Parathyroid adenoma (tissue), 2 donors: ENCODE data around the gene PF4V1.
"Not testable (repeated sequence)": the region's sequence is repeated elsewhere in the genome, so short reads cannot be mapped to it uniquely, and the experiment has no call there.

Experiments used
- H2AFZ ChIP-seq: fragments of 300-600 bp; sonication (generic); one replicate; pipeline ENCODE4 v1.7.0; 2017; ENCODE audit warnings: antibody characterized with exemption, mild to moderate bottlenecking
- H3K27ac ChIP-seq: fragments of 300-600 bp; sonication (generic); one replicate; pipeline ENCODE4 v1.7.0; 2017
- H3K27me3 ChIP-seq: fragments of 300-600 bp; sonication (generic); one replicate; pipeline ENCODE4 v1.7.0; 2017; ENCODE audit warnings: low read length; ENCODE audit not compliant: control insufficient read depth, insufficient read depth
- H3K36me3 ChIP-seq: fragments of 300-600 bp; sonication (generic); one replicate; pipeline ENCODE4 v1.7.0; 2017; ENCODE audit warnings: low read length; ENCODE audit not compliant: control insufficient read depth, insufficient read depth
- H3K4me1 ChIP-seq: fragments of 300-600 bp; sonication (generic); one replicate; pipeline ENCODE4 v1.7.0; 2017; ENCODE audit warnings: control low read depth
- H3K4me2 ChIP-seq: fragments of 300-600 bp; sonication (generic); one replicate; pipeline ENCODE4 v1.7.0; 2017; ENCODE audit warnings: low read length
- H3K4me3 ChIP-seq: fragments of 300-600 bp; sonication (generic); one replicate; pipeline ENCODE4 v1.7.0; 2017; ENCODE audit warnings: low read depth, low read length
- H3K79me2 ChIP-seq: fragments of 300-600 bp; sonication (generic); one replicate; pipeline ENCODE4 v1.7.0; 2017; ENCODE audit warnings: control low read depth
- H3K9ac ChIP-seq: fragments of 300-600 bp; sonication (generic); one replicate; pipeline ENCODE4 v1.7.0; 2017; ENCODE audit warnings: mild to moderate bottlenecking
- H3K9me3 ChIP-seq: fragments of 300-600 bp; sonication (generic); one replicate; pipeline ENCODE4 v1.7.0; 2017; ENCODE audit warnings: low read length; ENCODE audit not compliant: control insufficient read depth
- TF ChIP-seq, protein P1 (sequence below): fragments of 300-600 bp; sonication (generic); IDR thresholded peaks from one replicate; pipeline ENCODE4 v1.7.0; 2017; ENCODE audit warnings: antibody characterized with exemption, mild to moderate bottlenecking
- donor health status: primary hyperparathyroidism.

Gene PF4V1

DNA sequence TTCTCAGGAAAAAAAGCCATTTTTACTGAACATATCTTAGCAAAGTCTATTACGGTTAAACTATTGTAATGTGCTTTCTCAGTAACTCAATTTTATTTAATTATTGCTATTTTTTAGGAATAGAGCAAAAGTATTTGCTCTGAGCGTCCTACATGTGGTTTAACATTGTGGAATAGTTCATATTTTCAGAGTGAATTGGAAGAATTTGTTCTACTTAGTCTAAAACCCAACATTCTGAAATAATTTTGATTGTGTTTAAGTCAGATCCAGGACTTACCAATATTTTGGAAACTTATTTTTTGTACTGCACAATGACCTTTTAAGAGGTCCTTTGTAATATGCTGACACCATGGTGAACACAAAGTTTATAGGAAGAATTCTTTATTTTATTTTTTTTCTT, 43.3 kb downstream of the PF4V1 start:
- TF ChIP-seq, protein P1, sequence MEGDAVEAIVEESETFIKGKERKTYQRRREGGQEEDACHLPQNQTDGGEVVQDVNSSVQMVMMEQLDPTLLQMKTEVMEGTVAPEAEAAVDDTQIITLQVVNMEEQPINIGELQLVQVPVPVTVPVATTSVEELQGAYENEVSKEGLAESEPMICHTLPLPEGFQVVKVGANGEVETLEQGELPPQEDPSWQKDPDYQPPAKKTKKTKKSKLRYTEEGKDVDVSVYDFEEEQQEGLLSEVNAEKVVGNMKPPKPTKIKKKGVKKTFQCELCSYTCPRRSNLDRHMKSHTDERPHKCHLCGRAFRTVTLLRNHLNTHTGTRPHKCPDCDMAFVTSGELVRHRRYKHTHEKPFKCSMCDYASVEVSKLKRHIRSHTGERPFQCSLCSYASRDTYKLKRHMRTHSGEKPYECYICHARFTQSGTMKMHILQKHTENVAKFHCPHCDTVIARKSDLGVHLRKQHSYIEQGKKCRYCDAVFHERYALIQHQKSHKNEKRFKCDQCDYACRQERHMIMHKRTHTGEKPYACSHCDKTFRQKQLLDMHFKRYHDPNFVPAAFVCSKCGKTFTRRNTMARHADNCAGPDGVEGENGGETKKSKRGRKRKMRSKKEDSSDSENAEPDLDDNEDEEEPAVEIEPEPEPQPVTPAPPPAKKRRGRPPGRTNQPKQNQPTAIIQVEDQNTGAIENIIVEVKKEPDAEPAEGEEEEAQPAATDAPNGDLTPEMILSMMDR, result no peak
- no peaks in the 10 kb centered on the region for H3K27me3 ChIP-seq
- no peaks in the 10 kb centered on the region for H3K36me3 ChIP-seq
- no peak overlapping the region for H2AFZ ChIP-seq
- no peak overlapping the region for H3K27ac ChIP-seq
- no peaks in the 10 kb centered on the region for H3K4me1 ChIP-seq
- no peak overlapping the region for H3K4me3 ChIP-seq
- no peak overlapping the region for H3K4me2 ChIP-seq
- H3K9me3 ChIP-seq, result no peaks in the 10 kb centered on the region
- no peak overlapping the region for H3K9ac ChIP-seq
- no peaks in the 10 kb centered on the region for H3K79me2 ChIP-seq

DNA sequence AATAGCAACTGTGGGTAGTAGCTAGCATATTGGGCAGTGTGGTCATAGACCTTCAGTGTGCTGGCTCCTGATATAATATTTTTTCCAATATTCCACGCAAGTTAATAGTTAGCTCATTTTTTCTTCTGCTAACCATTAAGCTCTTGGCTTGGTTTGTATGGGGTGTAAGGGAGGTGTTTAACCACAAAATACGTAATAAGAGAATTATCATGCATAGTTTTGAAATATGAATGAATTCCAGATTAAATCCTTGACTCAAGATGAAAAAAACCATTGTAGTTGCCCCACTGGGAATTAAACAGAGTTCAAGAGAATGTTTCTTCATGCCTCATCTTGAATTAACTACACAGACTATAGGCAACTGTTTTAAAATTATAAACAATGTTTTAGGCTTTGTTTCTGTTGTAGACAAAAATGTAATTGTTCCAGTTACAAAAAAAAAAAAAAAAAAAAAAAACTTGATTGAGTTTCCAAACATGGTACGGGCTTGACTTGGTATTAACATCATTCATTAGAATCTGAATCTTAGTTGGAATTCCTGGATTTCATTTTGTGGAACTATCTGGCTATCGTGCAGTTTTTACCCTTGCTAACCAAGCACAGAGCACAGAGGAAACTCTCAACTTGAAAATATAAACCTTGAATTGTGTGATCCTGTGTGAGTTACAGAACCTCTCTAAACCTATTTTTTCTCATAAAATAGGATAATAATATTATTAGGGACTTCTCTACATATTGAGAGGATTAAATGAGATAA, 44.5 kb downstream of the PF4V1 start:
- Histone ChIP-seq H3K27me3 (no peaks in the 10 kb centered on the region), H3K4me1 (no peaks in the 10 kb centered on the region), H3K9me3 (no peaks in the 10 kb centered on the region), H3K4me2 (no peak overlapping the region), H3K27ac (no peak overlapping the region), H3K36me3 (no peaks in the 10 kb centered on the region), H2AFZ (no peak overlapping the region), H3K79me2 (no peaks in the 10 kb centered on the region), H3K4me3 (no peak overlapping the region), H3K9ac (no peak overlapping the region)
- TF ChIP-seq, protein P1, result no peak

DNA sequence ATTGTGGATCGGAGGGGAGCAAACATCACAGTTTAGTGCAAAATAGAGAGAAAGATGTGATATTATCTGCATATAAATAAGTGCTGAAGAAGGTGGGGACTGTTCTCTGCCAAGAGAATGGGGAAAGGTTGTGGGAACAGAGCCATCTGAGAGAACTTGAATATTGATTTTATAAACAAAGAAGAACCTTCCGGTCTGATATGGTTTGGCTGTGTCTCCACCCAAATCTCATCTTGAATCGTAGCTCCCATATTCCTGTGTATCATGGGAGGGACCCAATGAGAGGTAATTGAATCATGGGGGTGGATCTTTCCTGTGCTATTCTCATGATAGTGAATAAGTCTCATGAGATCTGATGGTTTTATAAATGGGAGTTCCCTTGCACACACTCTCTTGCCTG, 46.2 kb downstream of the PF4V1 start:
- not testable (repeated sequence) for H3K4me1 ChIP-seq, H3K9ac ChIP-seq, H2AFZ ChIP-seq, H3K4me3 ChIP-seq, H3K79me2 ChIP-seq, H3K4me2 ChIP-seq, H3K27me3 ChIP-seq, H3K36me3 ChIP-seq, H3K27ac ChIP-seq, H3K9me3 ChIP-seq

DNA sequence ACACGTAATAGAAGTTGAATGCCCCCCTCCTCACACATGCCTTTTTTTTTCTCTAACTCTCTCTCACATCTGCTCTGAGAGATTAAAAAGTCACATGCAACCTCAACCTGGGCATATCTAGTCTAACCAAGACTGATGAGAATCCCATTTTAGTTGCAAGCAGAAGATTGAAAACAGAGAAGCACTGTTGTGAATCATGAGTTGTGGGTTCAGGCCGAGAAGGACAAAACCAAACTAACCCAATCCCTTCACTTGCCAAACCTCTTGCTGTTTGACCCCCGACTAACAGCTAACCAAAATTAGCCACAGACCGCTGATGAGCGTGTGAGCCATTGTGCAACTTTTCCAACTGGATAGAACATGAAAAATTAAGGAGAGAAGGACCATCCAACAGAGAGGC, 47.9 kb downstream of the PF4V1 start:
- Histone ChIP-seq H3K9ac (no peak overlapping the region), H3K4me1 (no peaks in the 10 kb centered on the region), H3K9me3 (no peaks in the 10 kb centered on the region), H3K27me3 (no peaks in the 10 kb centered on the region), H3K36me3 (no peaks in the 10 kb centered on the region), H3K4me2 (no peak overlapping the region), H3K27ac (no peak overlapping the region), H3K4me3 (no peak overlapping the region), H3K79me2 (no peaks in the 10 kb centered on the region), H2AFZ (no peak overlapping the region)
- TF ChIP-seq, protein P1, result no peak

DNA sequence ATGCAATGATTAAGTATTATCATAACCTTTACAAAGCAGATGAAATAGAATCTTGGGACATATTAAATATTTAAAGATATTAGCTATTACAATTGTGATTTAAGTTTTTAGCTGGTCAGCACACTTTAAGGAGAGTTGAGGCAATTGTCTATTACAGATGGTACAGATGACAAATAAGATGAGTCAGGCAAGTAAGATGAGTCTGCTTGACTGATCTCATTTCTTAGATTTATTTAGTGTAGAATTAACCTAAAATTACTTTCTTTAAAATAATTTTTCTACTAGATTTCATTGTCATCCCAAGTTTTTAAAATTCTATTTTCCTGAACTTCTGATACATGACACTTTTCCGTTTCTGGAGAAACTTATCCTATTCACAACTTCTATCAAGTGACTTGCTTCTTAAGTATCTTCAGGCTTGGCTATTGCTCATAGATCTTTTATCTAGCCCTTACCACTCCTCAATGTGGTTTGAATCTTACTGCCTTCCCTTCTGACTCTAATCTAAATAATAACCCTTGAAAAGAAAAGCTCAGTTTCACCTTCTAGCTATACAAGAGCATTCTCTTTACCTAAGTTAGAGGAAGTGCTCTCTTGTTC, 49.0 kb downstream of the PF4V1 start:
- Histone ChIP-seq H3K36me3 (no peaks in the 10 kb centered on the region), H3K27ac (no peak overlapping the region), H3K4me1 (no peaks in the 10 kb centered on the region), H3K4me3 (no peak overlapping the region), H3K27me3 (no peaks in the 10 kb centered on the region), H3K9me3 (no peaks in the 10 kb centered on the region), H2AFZ (no peak overlapping the region), H3K4me2 (no peak overlapping the region), H3K79me2 (no peaks in the 10 kb centered on the region), H3K9ac (no peak overlapping the region)
- TF ChIP-seq, protein P1, result no peak
